Measurements from ENCODE around the gene TNRC6C.

DNA sequence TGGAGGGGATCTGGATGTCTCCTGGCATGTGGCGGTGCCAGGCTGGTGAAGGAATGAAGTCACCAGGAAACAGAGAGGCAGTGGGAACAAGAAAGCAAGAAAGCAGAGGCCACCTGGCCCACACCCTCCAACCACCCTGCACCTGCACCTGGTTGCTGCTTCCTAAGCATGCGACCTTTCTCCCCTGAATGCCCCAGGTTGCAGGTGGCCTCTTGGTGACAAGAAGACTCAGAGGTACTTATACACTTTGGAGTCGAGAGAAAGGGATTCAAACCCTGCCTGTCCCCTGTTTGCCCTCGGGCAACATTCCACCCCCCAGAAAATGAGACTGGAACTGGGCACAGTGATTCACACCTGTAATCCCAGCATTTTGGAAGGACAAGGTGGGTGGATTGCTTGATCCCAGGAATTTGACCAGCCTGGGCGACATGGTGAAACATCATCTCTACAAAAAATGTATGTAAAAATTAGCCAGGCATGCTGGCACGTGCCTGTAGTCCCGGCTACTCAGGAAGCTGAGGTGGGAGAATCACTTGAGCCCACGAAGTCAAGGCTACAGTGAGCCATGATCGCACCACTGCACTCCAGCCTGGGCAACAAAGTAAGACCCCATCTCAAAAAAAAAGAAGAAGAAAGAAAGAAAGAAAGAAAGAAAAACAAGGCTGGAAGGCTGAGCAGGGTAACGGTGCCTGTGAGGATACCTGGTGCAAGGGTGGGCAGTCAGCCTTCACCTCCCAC is 34.6 kb upstream of the TNRC6C start:
- no peak for TF ChIP-seq ZXDB (tag by site-specific recombination; IDR thresholded peaks at IDR 0.05)
- TF ChIP-seq, protein P1, sequence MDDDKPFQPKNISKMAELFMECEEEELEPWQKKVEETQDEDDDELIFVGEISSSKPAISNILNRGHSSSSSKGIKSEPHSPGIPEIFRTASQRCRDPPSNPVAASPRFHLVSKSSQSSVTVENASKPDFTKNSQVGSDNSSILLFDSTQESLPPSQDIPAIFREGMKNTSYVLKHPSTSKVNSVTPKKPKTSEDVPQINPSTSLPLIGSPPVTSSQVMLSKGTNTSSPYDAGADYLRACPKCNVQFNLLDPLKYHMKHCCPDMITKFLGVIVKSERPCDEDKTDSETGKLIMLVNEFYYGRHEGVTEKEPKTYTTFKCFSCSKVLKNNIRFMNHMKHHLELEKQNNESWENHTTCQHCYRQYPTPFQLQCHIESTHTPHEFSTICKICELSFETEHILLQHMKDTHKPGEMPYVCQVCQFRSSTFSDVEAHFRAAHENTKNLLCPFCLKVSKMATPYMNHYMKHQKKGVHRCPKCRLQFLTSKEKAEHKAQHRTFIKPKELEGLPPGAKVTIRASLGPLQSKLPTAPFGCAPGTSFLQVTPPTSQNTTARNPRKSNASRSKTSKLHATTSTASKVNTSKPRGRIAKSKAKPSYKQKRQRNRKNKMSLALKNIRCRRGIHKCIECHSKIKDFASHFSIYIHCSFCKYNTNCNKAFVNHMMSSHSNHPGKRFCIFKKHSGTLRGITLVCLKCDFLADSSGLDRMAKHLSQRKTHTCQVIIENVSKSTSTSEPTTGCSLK (tag by site-specific recombination; IDR thresholded peaks at IDR 0.05) = no peak
- no peak for TF ChIP-seq HOXA7 (CRISPR knock-in tag; IDR thresholded peaks at IDR 0.05; ENCODE audit: borderline replicate concordance)
- TF ChIP-seq, protein P2, sequence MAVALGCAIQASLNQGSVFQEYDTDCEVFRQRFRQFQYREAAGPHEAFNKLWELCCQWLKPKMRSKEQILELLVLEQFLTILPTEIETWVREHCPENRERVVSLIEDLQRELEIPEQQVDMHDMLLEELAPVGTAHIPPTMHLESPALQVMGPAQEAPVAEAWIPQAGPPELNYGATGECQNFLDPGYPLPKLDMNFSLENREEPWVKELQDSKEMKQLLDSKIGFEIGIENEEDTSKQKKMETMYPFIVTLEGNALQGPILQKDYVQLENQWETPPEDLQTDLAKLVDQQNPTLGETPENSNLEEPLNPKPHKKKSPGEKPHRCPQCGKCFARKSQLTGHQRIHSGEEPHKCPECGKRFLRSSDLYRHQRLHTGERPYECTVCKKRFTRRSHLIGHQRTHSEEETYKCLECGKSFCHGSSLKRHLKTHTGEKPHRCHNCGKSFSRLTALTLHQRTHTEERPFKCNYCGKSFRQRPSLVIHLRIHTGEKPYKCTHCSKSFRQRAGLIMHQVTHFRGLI (tag by site-specific recombination; IDR thresholded peaks at IDR 0.05) = no peak
- TF ChIP-seq, protein P3, sequence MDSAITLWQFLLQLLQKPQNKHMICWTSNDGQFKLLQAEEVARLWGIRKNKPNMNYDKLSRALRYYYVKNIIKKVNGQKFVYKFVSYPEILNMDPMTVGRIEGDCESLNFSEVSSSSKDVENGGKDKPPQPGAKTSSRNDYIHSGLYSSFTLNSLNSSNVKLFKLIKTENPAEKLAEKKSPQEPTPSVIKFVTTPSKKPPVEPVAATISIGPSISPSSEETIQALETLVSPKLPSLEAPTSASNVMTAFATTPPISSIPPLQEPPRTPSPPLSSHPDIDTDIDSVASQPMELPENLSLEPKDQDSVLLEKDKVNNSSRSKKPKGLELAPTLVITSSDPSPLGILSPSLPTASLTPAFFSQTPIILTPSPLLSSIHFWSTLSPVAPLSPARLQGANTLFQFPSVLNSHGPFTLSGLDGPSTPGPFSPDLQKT (IDR thresholded peaks at IDR 0.05; ENCODE audit: borderline replicate concordance, low read depth, low read length) = no peak
- no peak for TF ChIP-seq ZNF473 (tag by site-specific recombination; IDR thresholded peaks at IDR 0.05)
- TF ChIP-seq, protein P4, sequence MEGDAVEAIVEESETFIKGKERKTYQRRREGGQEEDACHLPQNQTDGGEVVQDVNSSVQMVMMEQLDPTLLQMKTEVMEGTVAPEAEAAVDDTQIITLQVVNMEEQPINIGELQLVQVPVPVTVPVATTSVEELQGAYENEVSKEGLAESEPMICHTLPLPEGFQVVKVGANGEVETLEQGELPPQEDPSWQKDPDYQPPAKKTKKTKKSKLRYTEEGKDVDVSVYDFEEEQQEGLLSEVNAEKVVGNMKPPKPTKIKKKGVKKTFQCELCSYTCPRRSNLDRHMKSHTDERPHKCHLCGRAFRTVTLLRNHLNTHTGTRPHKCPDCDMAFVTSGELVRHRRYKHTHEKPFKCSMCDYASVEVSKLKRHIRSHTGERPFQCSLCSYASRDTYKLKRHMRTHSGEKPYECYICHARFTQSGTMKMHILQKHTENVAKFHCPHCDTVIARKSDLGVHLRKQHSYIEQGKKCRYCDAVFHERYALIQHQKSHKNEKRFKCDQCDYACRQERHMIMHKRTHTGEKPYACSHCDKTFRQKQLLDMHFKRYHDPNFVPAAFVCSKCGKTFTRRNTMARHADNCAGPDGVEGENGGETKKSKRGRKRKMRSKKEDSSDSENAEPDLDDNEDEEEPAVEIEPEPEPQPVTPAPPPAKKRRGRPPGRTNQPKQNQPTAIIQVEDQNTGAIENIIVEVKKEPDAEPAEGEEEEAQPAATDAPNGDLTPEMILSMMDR (tag by site-specific recombination; IDR thresholded peaks at IDR 0.05) = no peak
- TF ChIP-seq ZNF433 (tag by site-specific recombination; IDR thresholded peaks at IDR 0.05; ENCODE audit: low read depth) = no peak
- TF ChIP-seq YY1 (tag by site-specific recombination; IDR thresholded peaks at IDR 0.05) = no peak
- TF ChIP-seq ZBTB48 (tag by site-specific recombination; IDR thresholded peaks at IDR 0.05) = no peak
- no peak for TF ChIP-seq RBAK (tag by site-specific recombination; IDR thresholded peaks at IDR 0.05)
- TF ChIP-seq ZNF670 (tag by site-specific recombination; IDR thresholded peaks at IDR 0.05; ENCODE audit: low read depth) = no peak
- TF ChIP-seq ZNF24 (tag by site-specific recombination; IDR thresholded peaks at IDR 0.05) = no peak

Measured in HEK293 (cell line).